Stomach (tissue), 9 donors: ENCODE data around the gene KCNH8. TPM values are rescaled to one million over a fixed set of nuclear protein-coding genes. Genes with fewer than 3 reads are reported as not detected.
"Not testable (repeated sequence)": the region's sequence is repeated elsewhere in the genome, so short reads cannot be mapped to it uniquely, and the experiment has no call there.

ENCODE experiments used
- DNase-seq, 2 donors: peaks; one replicate each; pipeline versions ENCODE4 v3.0.0 to v3.0.0-alpha.2; 2013 to 2019
- H3K27ac ChIP-seq, 5 donors: fragments of 200-600 bp in 4 of 5; sonication (generic) in 4 of 5; one replicate each; pipeline ENCODE4 v1.5.1; 2013 to 2019; ENCODE audit warnings: mild to moderate bottlenecking in 1 of 5, moderate library complexity in 1 of 5
- H3K27me3 ChIP-seq, 3 donors: fragments of 200-600 bp; sonication (generic); one replicate each; pipeline ENCODE4 v1.5.1; 2017 to 2019; ENCODE audit warnings: mixed run types in 1 of 3
- H3K36me3 ChIP-seq, 4 donors: fragments of 200-600 bp; sonication (generic); 1 replicate in 3 of 4; 2 replicates in 1 of 4; pipeline ENCODE4 v1.5.1; 2016 to 2019
- H3K4me1 ChIP-seq, 4 donors: fragments of 200-600 bp; sonication (generic); one replicate each; pipeline ENCODE4 v1.5.1; 2016 to 2019
- H3K4me3 ChIP-seq, 4 donors: fragments of 200-600 bp; sonication (generic) in 3 of 4; one replicate each; pipeline ENCODE4 v1.5.1; 2016 to 2019; ENCODE audit warnings: mild to moderate bottlenecking in 1 of 4
- H3K9me3 ChIP-seq, 4 donors: fragments of 200-600 bp; sonication (generic); one replicate each; pipeline ENCODE4 v1.5.1; 2016 to 2019
- CTCF ChIP-seq, 7 experiments: fragments of 450-650 bp in 4 of 7; fragments of 200-600 bp in 3 of 7; sonication (generic) in 3 of 7; IDR thresholded peaks; one replicate each; pipeline ENCODE4 v1.5.1; 2016 to 2019; ENCODE audit warnings: antibody characterized with exemption in 7 of 7, control low read depth in 2 of 7, mild to moderate bottlenecking in 1 of 7
- EP300 ChIP-seq: sonication (generic); formaldehyde crosslinking; IDR thresholded peaks from one replicate; pipeline ENCODE4 v1.6.1; 2017; ENCODE audit warnings: antibody characterized with exemption
- POLR2A ChIP-seq, 4 donors: fragments of 450-650 bp; IDR thresholded peaks; one replicate each; pipeline ENCODE4 v1.6.1; 2016; ENCODE audit warnings: antibody characterized with exemption in 4 of 4, control low read depth in 2 of 4, mild to moderate bottlenecking in 1 of 4, moderate library complexity in 1 of 4
- POLR2AphosphoS5 ChIP-seq, 3 donors: sonication (generic); formaldehyde crosslinking; IDR thresholded peaks; one replicate each; pipeline ENCODE4 v1.6.1; 2016; ENCODE audit warnings: antibody characterized with exemption in 3 of 3
- WGBS, 5 donors: extraction: QIAGEN DNeasy Blood & Tissue Kit in 3 of 5; methylation state at CpG; one replicate each; pipeline versions ENCODE4 v1.1.5 to v1.1.7; 2013 to 2018; 5-methylcytosine and 5-hydroxymethylcytosine counted together
- intact Hi-C: fragments of 100-400 bp; cut with DNase I; formaldehyde crosslinking; loops from one replicate; pipeline ENCODE4 v1.15.1; 2023; ENCODE audit warnings: low total_unique reads
- polyA plus RNA-seq, 3 donors: library from polyadenylated mRNA; stranded (reverse); fragments of 200-250 nt; gene quantifications; one replicate each; pipeline ENCODE4 v1.2.3, GENCODE V29; 2013
- total RNA-seq, 5 donors: library from RNA; depleted of rRNA; stranded (reverse); fragments of >200 nt; gene quantifications; one replicate each; pipeline versions ENCODE4 v1.1.0 to v1.2.3, GENCODE V29; 2014 to 2016
- donor health status: healthy with polysubstance abuse.
- donor health status: Bipolar disorder and iron deficiency.
- donor health status: healthy.

KCNH8 gene
- total and polyA plus RNA-seq, 8 donors = 0.29 to 5.3 (median 0.89) TPM; not detected in 1

GRCh38 chr3:19228167-19228566 lies 79.9 kb downstream of the KCNH8 start:
- no peak overlapping the region for H3K27ac ChIP-seq
- no peak overlapping the region for H3K4me3 ChIP-seq
- WGBS, 5 donors = 69 to 85% (median 77%) methylated on average over 3 of the region's 3 CpGs
- TF ChIP-seq POLR2AphosphoS5 (IDR thresholded peaks at IDR 0.05) = no peak
- TF ChIP-seq POLR2A (IDR thresholded peaks at IDR 0.05) = no peak
- no peak for TF ChIP-seq EP300
- no peaks in the 10 kb centered on the region for H3K27me3 ChIP-seq
- no peaks in the 10 kb centered on the region for H3K36me3 ChIP-seq
- no peaks in the 10 kb centered on the region for H3K9me3 ChIP-seq
- intact Hi-C loops = no loop called here
- DNase-seq = no peak
- peaks cover 0 to 11% (median 2%) of the 10 kb centered on the region in 4 donors for H3K4me1 ChIP-seq

- WGBS, 5 donors = 83 to 100% (median 97%) methylated on average over 1 of the region's 1 CpG
- peaks cover 0 to 11% (median 2%) of the 10 kb centered on the region in 4 donors for H3K4me1 ChIP-seq
- no peaks in the 10 kb centered on the region for H3K36me3 ChIP-seq
- no peak for DNase-seq
- no peaks in the 10 kb centered on the region for H3K9me3 ChIP-seq
- TF ChIP-seq CTCF (IDR thresholded peaks at IDR 0.05) = no peak
- no peak for TF ChIP-seq POLR2AphosphoS5 (IDR thresholded peaks at IDR 0.05)
- no peak for TF ChIP-seq EP300
- no peak for TF ChIP-seq POLR2A (IDR thresholded peaks at IDR 0.05)
- no peak overlapping the region for H3K27ac ChIP-seq
- intact Hi-C loops = no loop called here
- H3K27me3 ChIP-seq = no peaks in the 10 kb centered on the region
- no peak overlapping the region for H3K4me3 ChIP-seq
Observed at GRCh38 chr3:19229086-19229485, 80.8 kb downstream of the KCNH8 start.

DNA sequence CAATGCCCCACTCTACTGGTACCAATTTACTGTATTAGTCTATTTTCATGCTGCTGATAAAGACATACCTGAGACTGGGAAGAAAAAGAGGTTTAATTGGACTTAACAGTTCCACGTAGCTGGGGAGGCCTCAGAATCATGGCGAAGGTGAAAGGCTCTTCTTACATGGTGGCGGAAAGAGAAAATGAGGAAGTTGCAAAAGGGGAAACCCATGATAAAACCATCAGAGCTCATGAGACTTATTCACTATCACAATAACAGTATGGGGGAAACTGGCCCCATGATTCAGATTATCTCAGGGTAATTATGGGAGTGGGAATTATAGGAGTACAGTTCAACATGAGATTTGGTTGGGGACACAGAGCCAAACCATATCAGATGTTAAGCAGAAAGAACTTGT lies 81.6 kb downstream of the KCNH8 start:
- 78 to 90% (median 88%) methylated on average over 3 of the region's 3 CpGs for WGBS, 5 donors
- H3K36me3 ChIP-seq, H3K27ac ChIP-seq, H3K4me3 ChIP-seq, H3K27me3 ChIP-seq, H3K9me3 ChIP-seq, DNase-seq, intact Hi-C loops: not testable (repeated sequence)
- peaks cover 0 to 11% (median 2%) of the 10 kb centered on the region in 4 donors for H3K4me1 ChIP-seq

DNA sequence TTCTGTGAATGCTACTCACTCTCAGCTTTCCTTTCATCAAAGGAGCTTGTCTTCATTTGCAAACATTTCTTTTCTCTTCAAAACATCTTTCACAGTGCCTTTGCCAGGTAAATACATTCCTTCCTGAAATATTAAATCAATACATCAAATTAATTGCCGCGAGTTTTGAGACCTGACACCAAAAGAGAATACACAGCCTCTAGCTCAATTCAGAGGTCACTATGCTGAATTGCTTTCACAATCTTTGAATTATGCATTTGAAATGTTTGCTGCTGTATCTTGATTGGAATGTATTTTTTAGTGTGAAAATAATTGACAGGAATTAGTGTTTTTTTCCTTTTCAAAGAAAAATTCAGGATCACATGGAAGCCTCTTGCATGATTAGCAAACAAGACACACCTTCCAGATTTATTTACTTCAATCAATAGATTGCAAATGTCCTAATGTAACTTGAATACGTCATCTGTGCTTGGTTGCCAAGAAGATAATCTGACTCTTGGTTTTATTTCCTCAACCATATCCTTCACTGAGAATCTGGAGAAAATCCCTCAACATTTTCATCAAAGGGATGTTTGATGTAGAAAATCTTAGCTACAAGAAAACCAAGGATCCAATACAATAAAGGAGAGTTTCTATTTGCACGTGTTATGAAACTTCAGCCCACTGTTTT lies 83.6 kb downstream of the KCNH8 start:
- no peak overlapping the region for H3K27ac ChIP-seq
- intact Hi-C loops = no loop called here
- H3K9me3 ChIP-seq = no peaks in the 10 kb centered on the region
- DNase-seq = peak in 1 of 2 donors; percentile 38
- no peaks in the 10 kb centered on the region for H3K27me3 ChIP-seq
- peaks cover 0 to 11% (median 2%) of the 10 kb centered on the region in 4 donors for H3K4me1 ChIP-seq
- TF ChIP-seq CTCF (IDR thresholded peaks at IDR 0.05) (no peak), POLR2AphosphoS5 (IDR thresholded peaks at IDR 0.05) (no peak), POLR2A (IDR thresholded peaks at IDR 0.05) (no peak), EP300 (no peak)
- WGBS, 5 donors = 47 to 59% (median 55%) methylated on average over 4 of the region's 4 CpGs
- H3K36me3 ChIP-seq = no peaks in the 10 kb centered on the region
- H3K4me3 ChIP-seq = no peak overlapping the region

- intact Hi-C loops = no loop called here
- no peak for TF ChIP-seq EP300
- no peak for TF ChIP-seq POLR2AphosphoS5 (IDR thresholded peaks at IDR 0.05)
- no peak for TF ChIP-seq CTCF (IDR thresholded peaks at IDR 0.05)
- H3K36me3 ChIP-seq = no peaks in the 10 kb centered on the region
- no peaks in the 10 kb centered on the region for H3K9me3 ChIP-seq
- H3K27me3 ChIP-seq = no peaks in the 10 kb centered on the region
- H3K27ac ChIP-seq = no peak overlapping the region
- WGBS, 5 donors = 43 to 63% (median 49%) methylated on average over 2 of the region's 2 CpGs
- H3K4me3 ChIP-seq = no peak overlapping the region
- H3K4me1 ChIP-seq = peaks cover 0 to 11% (median 2%) of the 10 kb centered on the region in 4 donors
- no peak for DNase-seq
Observed at GRCh38 chr3:19232566-19232965, 84.3 kb downstream of the KCNH8 start.

GRCh38 chr3:19233882-19234784 lies 85.8 kb downstream of the KCNH8 start:
- DNase-seq = not testable (repeated sequence)
- WGBS, 5 donors = 91 to 95% (median 92%) methylated on average over 20 to 53 of the region's 53 CpGs

More at GRCh38 chr3:19233882-19234784, 85.8 kb downstream of the KCNH8 start:
- intact Hi-C loops, H3K4me3 ChIP-seq, H3K36me3 ChIP-seq, H3K27me3 ChIP-seq, H3K27ac ChIP-seq, H3K9me3 ChIP-seq: not testable (repeated sequence)
- H3K4me1 ChIP-seq = peaks cover 0 to 11% (median 2%) of the 10 kb centered on the region in 4 donors
